Activated T-cell treated with anti-CD3 and anti-CD28 coated beads, Interleukin-2, amount 50 U/mL, for 48 hours (primary cell): ENCODE measurements around the gene BTBD1.
"Not testable (repeated sequence)": the region's sequence is repeated elsewhere in the genome, so short reads cannot be mapped to it uniquely, and the experiment has no call there.

Experiments
- DNase-seq, 2 experiments: peaks; one replicate each; pipeline ENCODE4 v3.0.0-alpha.2; 2020

The BTBD1 gene

GRCh38 chr15:83092309-83092976 lies 25.4 kb upstream of the BTBD1 start:
- no peak for DNase-seq

- not testable (repeated sequence) for DNase-seq
Observed at GRCh38 chr15:83091965-83092308, 24.9 kb upstream of the BTBD1 start.

- DNase-seq = no peak
Observed at GRCh38 chr15:83090465-83090864, 23.4 kb upstream of the BTBD1 start.

GRCh38 chr15:83088876-83089275 lies 21.8 kb upstream of the BTBD1 start:
- no peak for DNase-seq

- no peak for DNase-seq
Observed at GRCh38 chr15:83087576-83087975, 20.5 kb upstream of the BTBD1 start.

- not testable (repeated sequence) for DNase-seq
Observed at GRCh38 chr15:83085864-83086552, 19.0 kb upstream of the BTBD1 start.

- not testable (repeated sequence) for DNase-seq
Observed at GRCh38 chr15:83085461-83085860, 18.4 kb upstream of the BTBD1 start.

GRCh38 chr15:83082730-83083386 lies 15.8 kb upstream of the BTBD1 start:
- no peak for DNase-seq

GRCh38 chr15:83081256-83082014 lies 14.4 kb upstream of the BTBD1 start:
- no peak for DNase-seq

GRCh38 chr15:83078712-83079111 lies 11.7 kb upstream of the BTBD1 start:
- DNase-seq = no peak

GRCh38 chr15:83077491-83078230 lies 10.6 kb upstream of the BTBD1 start:
- no peak for DNase-seq

GRCh38 chr15:83069211-83069642 lies 2.2 kb upstream of the BTBD1 start:
- peak; percentile 52 to 68 for DNase-seq

GRCh38 chr15:83068054-83068453 lies 1.0 kb upstream of the BTBD1 start:
- DNase-seq = no peak

- no peak for DNase-seq
Observed at GRCh38 chr15:83067638-83067962, 548 bp upstream of the BTBD1 start.

GRCh38 chr15:83066034-83066733 lies 868 bp downstream of the BTBD1 start:
- DNase-seq = peak; percentile 24 to 32

GRCh38 chr15:83065431-83065830 lies 1.6 kb downstream of the BTBD1 start:
- no peak for DNase-seq

GRCh38 chr15:83064859-83065258 lies 2.2 kb downstream of the BTBD1 start:
- DNase-seq = no peak

- DNase-seq = no peak
Observed at GRCh38 chr15:83063551-83063950, 3.5 kb downstream of the BTBD1 start.

GRCh38 chr15:83062768-83063180 lies 4.3 kb downstream of the BTBD1 start:
- DNase-seq = no peak

GRCh38 chr15:83061680-83062079 lies 5.4 kb downstream of the BTBD1 start:
- DNase-seq = no peak

- no peak for DNase-seq
Observed at GRCh38 chr15:83057696-83058376, 9.2 kb downstream of the BTBD1 start.

- no peak for DNase-seq
Observed at GRCh38 chr15:83057002-83057401, 10.1 kb downstream of the BTBD1 start.
